Transverse colon (tissue), 4 donors: ENCODE measurements around the gene NEURL1B. TPM values are rescaled to one million over a fixed set of nuclear protein-coding genes. Genes with fewer than 3 reads are reported as not detected.
A peak's percentile ranks its signal among the peaks of the same experiment; 100 is the strongest.

Experiments
- DNase-seq: peaks from one replicate; pipeline ENCODE4 v3.0.0-alpha.2; 2019
- H3K27ac ChIP-seq, 4 donors: fragments of 200-600 bp; sonication (generic); 2 replicates each; pipeline ENCODE4 v1.5.1; 2016 to 2018; ENCODE audit warnings: inconsistent platforms in 4 of 4
- H3K27me3 ChIP-seq: fragments of 200-600 bp; sonication (generic); 2 replicates; pipeline ENCODE4 v1.5.1; 2017; ENCODE audit warnings: inconsistent platforms
- H3K36me3 ChIP-seq, 4 donors: fragments of 200-600 bp; sonication (generic); 2 replicates each; pipeline ENCODE4 v1.5.1; 2017 to 2019; ENCODE audit warnings: inconsistent platforms in 4 of 4
- H3K4me1 ChIP-seq, 4 donors: fragments of 200-600 bp; sonication (generic); 2 replicates each; pipeline ENCODE4 v1.5.1; 2017 to 2020; ENCODE audit warnings: inconsistent platforms in 4 of 4
- H3K4me3 ChIP-seq, 4 donors: fragments of 200-600 bp; sonication (generic); 1 replicate in 1 of 4; 2 replicates in 3 of 4; pipeline versions ENCODE4 v1.5.1 to v1.6.1; 2017 to 2019; ENCODE audit warnings: inconsistent platforms in 4 of 4
- H3K9me3 ChIP-seq, 2 donors: fragments of 200-600 bp; sonication (generic); 2 replicates each; pipeline ENCODE4 v1.5.1; 2017 to 2019; ENCODE audit warnings: inconsistent platforms in 2 of 2
- EP300 ChIP-seq: sonication (generic); formaldehyde crosslinking; IDR thresholded peaks from one replicate; pipeline ENCODE4 v1.6.1; 2017; ENCODE audit warnings: antibody characterized with exemption, low read depth
- POLR2A ChIP-seq: fragments of 450-650 bp; IDR thresholded peaks from one replicate; pipeline ENCODE4 v1.6.1; 2016; ENCODE audit warnings: antibody characterized with exemption, mild to moderate bottlenecking, moderate library complexity
- POLR2AphosphoS5 ChIP-seq, 3 donors: sonication (generic); formaldehyde crosslinking; IDR thresholded peaks; one replicate each; pipeline ENCODE4 v1.6.1; 2016; ENCODE audit warnings: antibody characterized with exemption in 3 of 3
- WGBS, 2 donors: methylation state at CpG; one replicate each; pipeline ENCODE4 v1.1.5; 2018; ENCODE audit warnings: low coverage in 1 of 2; 5-methylcytosine and 5-hydroxymethylcytosine counted together
- in situ Hi-C, 4 donors: fragments of 200-750 bp; cut with MboI; loops; one replicate each; pipeline versions ENCODE4 v1.15.0 to v1.15.1; 2017; ENCODE audit warnings: low sequenced_read_pairs in 3 of 4, low pct_ligation_motif_present in 1 of 4, low pct_unique_long_range_greater_than_20kb in 1 of 4
- intact Hi-C: fragments of 100-400 bp; cut with DNase I; formaldehyde crosslinking; loops from one replicate; pipeline ENCODE4 v1.15.1; 2023; ENCODE audit warnings: low total_unique reads
- total RNA-seq, 4 donors: library from RNA; depleted of rRNA; stranded (reverse); fragments of >200 nt; gene quantifications; one replicate each; pipeline ENCODE4 v1.1.0, GENCODE V29; 2016
- TF ChIP-seq, protein P1 (sequence below), 5 experiments: fragments of 200-600 bp in 3 of 5; fragments of 450-650 bp in 2 of 5; sonication (generic) in 3 of 5; IDR thresholded peaks; 1 replicate in 2 of 5; 2 replicates in 3 of 5; pipeline ENCODE4 v1.5.1; 2016 to 2017; ENCODE audit warnings: antibody characterized with exemption in 5 of 5, inconsistent platforms in 3 of 5, mild to moderate bottlenecking in 2 of 5, moderate library complexity in 1 of 5

The NEURL1B gene
- total RNA-seq, 4 donors from 2014 or later: 74.6 to 168 (median 94.5) TPM

DNA sequence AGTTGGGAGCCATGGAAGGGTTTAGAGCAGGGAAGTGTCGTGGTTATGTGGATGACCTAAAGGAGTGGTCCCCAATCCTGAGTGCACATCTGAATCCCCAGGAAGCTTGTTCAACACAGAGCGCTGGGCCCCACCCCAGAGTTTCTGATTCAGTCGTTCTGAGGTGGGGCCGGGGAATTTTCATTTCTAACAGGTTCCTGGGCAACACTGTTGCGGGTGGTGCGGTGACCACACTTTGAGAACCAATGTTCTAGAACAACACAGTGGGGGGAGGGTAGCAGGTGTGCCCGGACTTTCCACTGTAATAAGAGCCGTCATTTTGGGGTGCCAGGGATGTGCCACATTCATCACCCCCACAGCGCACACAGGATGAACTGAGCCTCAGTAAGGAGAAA, 90.6 kb downstream of the NEURL1B start:
- in situ Hi-C loops: no loop called here
- WGBS, 2 donors: 60 to 69% methylated on average over 7 to 9 of the region's 9 CpGs

DNA sequence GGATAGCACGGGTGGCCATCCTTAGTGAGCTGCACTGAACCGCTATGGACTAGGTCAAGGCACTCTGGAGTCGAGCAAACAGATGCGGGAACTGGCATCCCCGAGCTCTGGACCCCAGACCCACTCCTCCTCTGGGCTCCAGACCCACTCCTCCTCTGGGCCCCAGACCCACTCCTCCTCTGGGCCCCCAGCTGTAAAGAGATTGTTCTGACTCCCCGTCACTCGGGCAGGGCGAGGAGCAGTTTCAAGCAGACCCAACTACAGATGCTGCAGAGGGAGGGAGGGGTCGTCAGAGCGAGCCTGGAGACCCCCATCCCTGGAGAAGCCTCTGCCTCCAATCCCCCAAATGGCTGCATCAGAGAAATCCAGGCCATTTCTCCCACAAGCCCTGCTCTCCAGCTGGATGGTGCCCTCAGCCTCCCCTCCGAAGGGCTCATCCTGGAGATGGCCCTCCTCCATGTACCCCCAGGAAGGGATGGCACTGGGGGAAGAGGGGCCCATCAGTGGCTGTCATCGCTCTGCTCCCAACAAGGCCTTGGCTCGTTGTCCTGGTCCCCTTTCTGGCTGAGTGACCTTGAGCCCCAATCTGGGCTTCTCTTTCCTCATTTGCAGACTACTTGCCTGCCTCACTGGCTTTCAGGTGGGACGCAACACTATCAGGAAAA, 91.3 kb downstream of the NEURL1B start:
- TF ChIP-seq POLR2A (no peak), POLR2AphosphoS5 (IDR thresholded peaks at IDR 0.05) (no peak), EP300 (no peak)
- TF ChIP-seq, protein P1, sequence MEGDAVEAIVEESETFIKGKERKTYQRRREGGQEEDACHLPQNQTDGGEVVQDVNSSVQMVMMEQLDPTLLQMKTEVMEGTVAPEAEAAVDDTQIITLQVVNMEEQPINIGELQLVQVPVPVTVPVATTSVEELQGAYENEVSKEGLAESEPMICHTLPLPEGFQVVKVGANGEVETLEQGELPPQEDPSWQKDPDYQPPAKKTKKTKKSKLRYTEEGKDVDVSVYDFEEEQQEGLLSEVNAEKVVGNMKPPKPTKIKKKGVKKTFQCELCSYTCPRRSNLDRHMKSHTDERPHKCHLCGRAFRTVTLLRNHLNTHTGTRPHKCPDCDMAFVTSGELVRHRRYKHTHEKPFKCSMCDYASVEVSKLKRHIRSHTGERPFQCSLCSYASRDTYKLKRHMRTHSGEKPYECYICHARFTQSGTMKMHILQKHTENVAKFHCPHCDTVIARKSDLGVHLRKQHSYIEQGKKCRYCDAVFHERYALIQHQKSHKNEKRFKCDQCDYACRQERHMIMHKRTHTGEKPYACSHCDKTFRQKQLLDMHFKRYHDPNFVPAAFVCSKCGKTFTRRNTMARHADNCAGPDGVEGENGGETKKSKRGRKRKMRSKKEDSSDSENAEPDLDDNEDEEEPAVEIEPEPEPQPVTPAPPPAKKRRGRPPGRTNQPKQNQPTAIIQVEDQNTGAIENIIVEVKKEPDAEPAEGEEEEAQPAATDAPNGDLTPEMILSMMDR (IDR thresholded peaks at IDR 0.05): no peak
- in situ Hi-C loops: no loop called here
- Histone ChIP-seq H3K4me3 (no peak overlapping the region), H3K27ac (peak overlapping the region; percentile 85 to 92 (median 90)), H3K27me3 (no peaks in the 10 kb centered on the region), H3K9me3 (no peaks in the 10 kb centered on the region), H3K36me3 (no peaks in the 10 kb centered on the region), H3K4me1 (peaks cover 15 to 50% (median 22%) of the 10 kb centered on the region in 4 donors)
- DNase-seq: no peak
- 89% methylated on average over 13 of the region's 14 CpGs; no CpG with 5 or more reads in 1 of the 2 donors for WGBS, 2 donors
- intact Hi-C loops: no loop called here

More for the DNA sequence above, 90.6 kb downstream of the NEURL1B start:
- Histone ChIP-seq H3K4me3 (no peak overlapping the region), H3K27ac (peak overlapping the region in 3 of 4 donors; percentile 88 to 92 (median 91)), H3K9me3 (no peaks in the 10 kb centered on the region), H3K36me3 (no peaks in the 10 kb centered on the region), H3K4me1 (peaks cover 15 to 47% (median 22%) of the 10 kb centered on the region in 4 donors), H3K27me3 (no peaks in the 10 kb centered on the region)
- intact Hi-C loops: no loop called here
- no peak for DNase-seq
- TF ChIP-seq POLR2A (no peak), EP300 (no peak), POLR2AphosphoS5 (IDR thresholded peaks at IDR 0.05) (no peak)
- TF ChIP-seq, protein P1 (IDR thresholded peaks at IDR 0.05): no peak

DNA sequence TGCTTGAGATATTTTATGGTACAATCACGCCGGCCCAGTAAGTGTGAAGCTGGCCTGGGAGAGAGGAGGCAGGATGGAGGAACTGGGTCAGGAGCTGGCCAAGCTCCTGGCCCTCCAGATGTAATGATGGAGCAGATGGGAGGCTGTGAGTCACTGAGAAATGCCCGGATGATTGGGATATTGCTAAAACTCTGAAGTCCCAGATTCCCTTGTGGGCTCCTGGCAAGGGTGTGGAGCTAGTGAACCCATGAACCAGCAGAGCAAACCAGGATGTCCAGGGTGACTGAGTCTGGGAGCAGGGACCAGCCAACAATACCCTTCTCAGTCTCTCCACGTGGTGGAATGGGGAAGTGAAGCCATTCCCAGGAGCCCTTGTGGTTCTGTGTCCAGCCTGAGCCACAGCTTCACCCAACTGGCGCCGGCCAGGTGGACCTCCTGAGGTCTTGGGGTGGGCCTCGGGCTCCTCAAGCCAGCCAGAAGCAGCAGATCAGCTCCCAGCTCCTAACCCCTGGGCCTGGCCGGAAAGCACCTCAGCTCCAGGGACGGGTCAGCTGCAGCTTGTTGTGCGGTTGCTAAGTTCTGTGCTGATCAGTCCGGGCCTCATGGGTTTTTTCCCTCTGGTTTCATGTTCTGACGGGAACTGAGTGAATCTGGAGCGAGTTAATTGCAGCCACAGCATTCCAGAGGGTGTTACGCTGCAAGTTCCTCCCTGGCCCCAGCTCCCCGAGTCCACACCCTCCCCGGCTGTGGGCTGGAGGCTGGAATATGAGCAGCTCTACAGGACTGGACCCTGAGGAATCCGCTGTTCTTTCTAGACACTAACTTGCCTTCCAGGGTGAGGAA, 92.3 kb downstream of the NEURL1B start:
- TF ChIP-seq, protein P1 (IDR thresholded peaks at IDR 0.05): peak in 2 of 5 experiments; percentile 13 to 26
- TF ChIP-seq POLR2AphosphoS5 (IDR thresholded peaks at IDR 0.05) (peak in 2 of 3 donors; percentile 57 to 69), EP300 (peak; percentile 27), POLR2A (peak; percentile 33)
- intact Hi-C loops (no loop called here), in situ Hi-C loops (no loop called here)
- no peaks in the 10 kb centered on the region for H3K9me3 ChIP-seq
- H3K27ac ChIP-seq: peak overlapping the region; percentile 85 to 92 (median 90)
- DNase-seq: peak; percentile 79
- H3K4me3 ChIP-seq: no peak overlapping the region
- H3K4me1 ChIP-seq: peaks cover 15 to 50% (median 22%) of the 10 kb centered on the region in 4 donors
- H3K27me3 ChIP-seq: no peaks in the 10 kb centered on the region
- no peaks in the 10 kb centered on the region for H3K36me3 ChIP-seq
- 41 to 83% methylated on average over 2 to 17 of the region's 17 CpGs for WGBS, 2 donors

DNA sequence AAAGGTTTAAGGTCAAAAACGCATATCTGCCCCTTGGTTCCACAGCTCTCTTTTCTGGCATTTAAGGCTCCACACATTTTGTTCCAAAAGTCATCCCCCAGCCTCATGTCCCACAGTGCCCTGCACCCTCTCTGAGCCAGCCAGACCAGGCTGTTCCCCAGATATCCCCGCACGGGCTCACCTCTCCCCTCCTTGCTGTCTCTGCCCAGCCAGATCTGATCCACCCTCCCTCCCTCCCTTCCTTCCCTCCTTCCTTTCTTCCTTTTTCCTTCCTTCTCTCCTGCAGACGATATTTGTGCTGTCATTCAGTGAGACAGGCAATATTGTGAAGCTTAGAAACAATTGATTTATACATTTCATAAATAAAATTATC, 92.9 kb downstream of the NEURL1B start:
- Histone ChIP-seq H3K9me3 (no peaks in the 10 kb centered on the region), H3K36me3 (no peaks in the 10 kb centered on the region), H3K4me1 (peaks cover 15 to 50% (median 22%) of the 10 kb centered on the region in 4 donors), H3K27ac (peak overlapping the region; percentile 85 to 92 (median 90)), H3K27me3 (no peaks in the 10 kb centered on the region), H3K4me3 (no peak overlapping the region)
- WGBS, 2 donors: 10 to 25% methylated on average over 4 of the region's 4 CpGs
- TF ChIP-seq, protein P1 (IDR thresholded peaks at IDR 0.05): no peak
- TF ChIP-seq POLR2A (no peak), POLR2AphosphoS5 (IDR thresholded peaks at IDR 0.05) (no peak), EP300 (no peak)
- intact Hi-C loops (no loop called here), in situ Hi-C loops (no loop called here)
- no peak for DNase-seq
